DOHH2 (cell line): ENCODE measurements around the gene SNAPC5.

Source experiments
- CTCF ChIP-seq: fragments of 200-600 bp; sonication (generic); IDR thresholded peaks from one replicate; pipeline ENCODE4 v1.5.1; 2014; ENCODE audit warnings: antibody characterized with exemption, mild to moderate bottlenecking, low read depth, low read length; ENCODE audit not compliant: poor library complexity, severe bottlenecking
- EZH2phosphoT487 ChIP-seq: fragments of 200-600 bp; sonication (generic); IDR thresholded peaks from 2 replicates; pipeline ENCODE4 v1.6.1; 2017; ENCODE audit warnings: borderline replicate concordance, mild to moderate bottlenecking, antibody characterized with exemption, low read length, moderate library complexity, mixed read lengths

DNA sequence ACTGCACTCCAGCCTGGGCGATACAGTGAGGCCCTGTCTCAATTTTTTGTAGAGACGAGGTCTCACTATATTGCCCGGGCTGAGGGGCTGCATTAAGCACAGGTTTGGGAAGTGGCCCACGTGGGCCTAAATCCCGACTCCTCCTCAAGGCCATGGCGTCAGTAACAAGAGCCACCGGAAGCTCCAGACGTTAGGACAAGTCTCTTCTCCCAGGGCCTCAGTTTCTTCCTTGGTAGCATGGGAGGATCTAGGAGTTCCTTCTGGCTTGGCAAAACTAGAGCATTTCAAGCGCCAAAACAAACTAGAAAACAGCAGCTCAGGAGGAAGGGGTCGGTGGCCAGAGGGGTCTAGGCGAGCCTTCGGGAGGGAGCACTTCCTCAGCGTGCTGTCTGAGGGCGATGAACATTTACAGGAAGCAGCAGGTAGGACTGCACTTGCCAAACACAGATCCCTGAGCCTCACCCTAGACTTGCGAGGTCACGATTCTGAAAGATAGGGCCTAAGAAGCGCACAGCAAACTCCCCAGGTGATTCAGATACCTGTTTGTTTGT is 536 bp downstream of the SNAPC5 start:
- TF ChIP-seq CTCF (no peak), EZH2phosphoT487 (no peak)
